PC-9 (cell line): ENCODE results near the gene ARPP21. TPM values are rescaled to one million over a fixed set of nuclear protein-coding genes. Genes with fewer than 3 reads are reported as not detected.

Source experiments
- BruUV-seq: library from RNA; stranded (reverse); fragments of 400-500 nt; replicated peaks from 2 replicates; lab custom pipeline; 2021; lab: Mats Ljungman, UMichigan
- CTCF ChIA-PET: fragments of 300-600 bp; sonication (Branson Sonifier 250); formaldehyde crosslinking; loops from one replicate; lab custom pipeline; 2022; ENCODE audit warnings: antibody characterized with exemption; lab: Charles Lee
- POLR2A ChIA-PET: fragments of 300-600 bp; sonication (Branson Sonifier 250); formaldehyde crosslinking; loops from one replicate; lab custom pipeline; 2022; ENCODE audit warnings: antibody characterized with exemption; ENCODE audit not compliant: unreplicated experiment; lab: Charles Lee
- DNase-seq, 2 experiments: peaks; one replicate each; pipeline versions ENCODE4 v3.0.0 to v3.0.0-alpha.2; 2015 to 2022; ENCODE audit warnings: mixed read lengths in 1 of 2
- H2AFZ ChIP-seq: fragments of 200-600 bp; sonication (generic); 2 replicates; pipeline ENCODE4 v1.8.1; 2017; ENCODE audit warnings: antibody characterized with exemption
- H3F3A ChIP-seq: fragments of 200-600 bp; sonication (generic); 2 replicates; pipeline ENCODE4 v1.8.1; 2017; ENCODE audit warnings: antibody characterized with exemption, mild to moderate bottlenecking, low read depth; ENCODE audit not compliant: insufficient read depth
- H3K27ac ChIP-seq: fragments of 200-600 bp; sonication (generic); 2 replicates; pipeline ENCODE4 v1.6.1; 2016; ENCODE audit warnings: mixed run types
- H3K27me3 ChIP-seq: fragments of 200-600 bp; sonication (generic); 2 replicates; pipeline ENCODE4 v1.6.1; 2016; ENCODE audit warnings: low read depth, mixed run types; ENCODE audit not compliant: insufficient read depth
- H3K36me3 ChIP-seq: fragments of 200-600 bp; sonication (generic); 2 replicates; pipeline ENCODE4 v1.6.1; 2016; ENCODE audit warnings: low read depth, mixed run types
- H3K4me1 ChIP-seq: fragments of 200-600 bp; sonication (generic); replicated peaks from 2 replicates; pipeline ENCODE4 v1.6.1; 2016; ENCODE audit warnings: mixed run types; ENCODE audit not compliant: insufficient read depth
- H3K4me2 ChIP-seq: fragments of 200-600 bp; sonication (generic); 2 replicates; pipeline ENCODE4 v1.6.1; 2017; ENCODE audit warnings: mixed run types
- H3K4me3 ChIP-seq: fragments of 200-600 bp; sonication (generic); 2 replicates; pipeline ENCODE4 v1.6.1; 2016; ENCODE audit warnings: mixed run types
- H3K79me2 ChIP-seq: fragments of 200-600 bp; sonication (generic); 2 replicates; pipeline ENCODE4 v1.6.1; 2017; ENCODE audit warnings: low read depth, mixed run types
- H3K9me2 ChIP-seq: fragments of 200-600 bp; sonication (generic); 2 replicates; pipeline ENCODE4 v1.8.1; 2017; ENCODE audit warnings: mild to moderate bottlenecking; ENCODE audit not compliant: insufficient read depth
- H3K9me3 ChIP-seq: fragments of 200-600 bp; sonication (generic); 2 replicates; pipeline ENCODE4 v1.8.1; 2016; ENCODE audit warnings: low read depth; ENCODE audit not compliant: insufficient read depth
- H4K20me1 ChIP-seq: fragments of 200-600 bp; sonication (generic); 2 replicates; pipeline ENCODE4 v1.8.1; 2017; ENCODE audit not compliant: insufficient read depth
- CTCF ChIP-seq: fragments of 200-600 bp; sonication (generic); conservative IDR thresholded peaks from 2 replicates; pipeline ENCODE4 v1.6.1; 2017; ENCODE audit warnings: mixed run types, antibody characterized with exemption, mild to moderate bottlenecking, moderate library complexity
- EZH2 ChIP-seq: fragments of 200-600 bp; sonication (generic); IDR thresholded peaks from 2 replicates; pipeline ENCODE4 v1.8.0; 2017; ENCODE audit warnings: antibody characterized with exemption, low read depth
- intact Hi-C: fragments of 100-400 bp; cut with micrococcal nuclease; formaldehyde crosslinking; loops from one replicate; pipeline ENCODE4 v1.10.0; 2022; ENCODE audit not compliant: unreplicated experiment
- total RNA-seq: library from RNA; stranded (reverse); gene quantifications from 2 replicates; pipeline ENCODE4 v1.2.3, GENCODE V29; 2021

The ARPP21 gene
- total RNA-seq, 1 experiment from 2014 or later = not detected

GRCh38 chr3:35737934-35738706 lies 98.8 kb downstream of the ARPP21 start:
- peaks cover 17% of the 10 kb centered on the region; the same call in 1 of the 2 replicates for H3K27me3 ChIP-seq
- no TSS peak for BruUV-seq

GRCh38 chr3:35739181-35739809 lies 100.0 kb downstream of the ARPP21 start:
- intact Hi-C loops = no loop called here
- no TSS peak for BruUV-seq
- ChIA-PET POLR2A (no interaction called here), CTCF (no interaction called here)
- Histone ChIP-seq H3K9me3 (no peaks in the 10 kb centered on the region), H3K36me3 (no peaks in the 10 kb centered on the region), H3K4me1 (no peaks in the 10 kb centered on the region), H2AFZ (no peak overlapping the region), H3K4me2 (no peak overlapping the region), H3F3A (no peaks in the 10 kb centered on the region), H3K4me3 (no peak overlapping the region), H3K79me2 (no peaks in the 10 kb centered on the region), H3K9me2 (no peaks in the 10 kb centered on the region), H4K20me1 (no peaks in the 10 kb centered on the region), H3K27me3 (peaks cover 27% of the 10 kb centered on the region), H3K27ac (no peak overlapping the region)
- DNase-seq = no peak
- TF ChIP-seq CTCF (no peak), EZH2 (no peak)

More at GRCh38 chr3:35737934-35738706, 98.8 kb downstream of the ARPP21 start:
- Histone ChIP-seq H3K4me2 (no peak overlapping the region), H3K79me2 (no peaks in the 10 kb centered on the region), H2AFZ (no peak overlapping the region), H3K9me2 (no peaks in the 10 kb centered on the region), H4K20me1 (no peaks in the 10 kb centered on the region), H3K27ac (no peak overlapping the region), H3F3A (no peaks in the 10 kb centered on the region), H3K9me3 (no peaks in the 10 kb centered on the region), H3K36me3 (no peaks in the 10 kb centered on the region), H3K4me1 (no peaks in the 10 kb centered on the region), H3K4me3 (no peak overlapping the region)
- POLR2A ChIA-PET = no interaction called here
- CTCF ChIA-PET = no interaction called here
- TF ChIP-seq CTCF (no peak), EZH2 (no peak)
- intact Hi-C loops = no loop called here
- DNase-seq = no peak

GRCh38 chr3:35739964-35740527 lies 100.7 kb downstream of the ARPP21 start:
- intact Hi-C loops = no loop called here
- ChIA-PET CTCF (no interaction called here), POLR2A (no interaction called here)
- Histone ChIP-seq H3K4me2 (no peak overlapping the region), H2AFZ (no peak overlapping the region), H3K9me3 (no peaks in the 10 kb centered on the region), H3F3A (no peaks in the 10 kb centered on the region), H3K36me3 (no peaks in the 10 kb centered on the region), H3K4me1 (no peaks in the 10 kb centered on the region), H3K4me3 (no peak overlapping the region), H3K79me2 (no peaks in the 10 kb centered on the region), H3K27me3 (peaks cover 32% of the 10 kb centered on the region), H3K27ac (no peak overlapping the region), H3K9me2 (no peaks in the 10 kb centered on the region), H4K20me1 (no peaks in the 10 kb centered on the region)
- no peak for TF ChIP-seq CTCF
- no peak for TF ChIP-seq EZH2
- BruUV-seq = no TSS peak
- DNase-seq = no peak
